NCI-H524 treated with DMSO at 0.1 percent for 48 hours (cell line): Measurements from ENCODE around the gene PARD3.
A peak's percentile ranks its signal among the peaks of the same experiment; 100 is the strongest.
"Not testable (repeated sequence)": the region's sequence is repeated elsewhere in the genome, so short reads cannot be mapped to it uniquely, and the experiment has no call there.

Experiments
- DNase-seq: peaks from one replicate; lab custom pipeline; 2025; lab: John Stamatoyannopoulos, UW

Gene PARD3

DNA sequence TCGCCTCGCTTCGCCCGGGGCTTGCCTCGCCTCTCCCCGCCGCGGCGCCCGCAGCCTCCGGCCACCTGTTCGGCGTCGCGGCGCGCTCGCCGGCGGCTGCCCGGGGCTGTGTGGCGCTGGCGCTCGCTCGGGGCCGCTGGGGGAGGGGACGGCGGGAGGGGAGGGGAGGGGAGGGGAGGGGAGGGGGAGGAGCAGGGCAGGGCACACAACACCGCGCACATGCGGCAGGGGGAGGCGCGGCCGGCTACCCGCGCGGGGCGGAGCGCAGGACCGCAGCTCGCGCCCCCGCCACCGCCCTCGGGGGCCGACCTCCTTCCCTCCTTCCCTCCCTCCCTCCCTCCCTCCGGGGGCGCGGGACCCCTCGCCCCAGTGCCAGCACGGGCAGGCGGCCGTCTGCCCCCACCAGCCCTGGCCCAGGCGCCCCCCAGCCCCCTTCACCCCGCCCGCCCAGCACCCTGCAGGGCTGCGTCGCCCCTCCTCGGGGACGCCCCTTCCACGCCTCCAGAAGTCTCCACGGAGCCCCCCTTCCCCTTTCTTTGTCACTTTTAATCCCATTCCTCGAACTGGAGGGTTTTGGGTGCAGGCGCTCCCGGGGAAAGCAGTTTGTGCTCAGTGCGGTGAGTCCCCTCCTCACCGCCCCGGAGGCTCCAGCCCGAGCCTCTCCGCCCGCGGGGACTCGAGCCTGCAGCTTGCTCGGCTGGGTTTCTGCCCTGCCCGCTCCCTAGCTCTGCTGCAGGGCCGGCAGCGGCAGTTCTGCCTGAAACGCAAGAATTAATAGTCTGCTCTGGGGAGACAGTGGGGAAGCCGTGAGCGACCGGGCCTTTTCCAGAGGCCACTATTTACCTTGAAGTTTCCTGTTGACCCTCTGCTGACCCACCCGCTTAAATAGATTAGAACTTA lies at the start of gene PARD3:
TSS of gene PARD3 (minus strand) at position 112 of the 900 bp plus-strand sequence. CDS start 301 bp downstream, outside the sequence.
- DNase-seq, result no peak

DNA sequence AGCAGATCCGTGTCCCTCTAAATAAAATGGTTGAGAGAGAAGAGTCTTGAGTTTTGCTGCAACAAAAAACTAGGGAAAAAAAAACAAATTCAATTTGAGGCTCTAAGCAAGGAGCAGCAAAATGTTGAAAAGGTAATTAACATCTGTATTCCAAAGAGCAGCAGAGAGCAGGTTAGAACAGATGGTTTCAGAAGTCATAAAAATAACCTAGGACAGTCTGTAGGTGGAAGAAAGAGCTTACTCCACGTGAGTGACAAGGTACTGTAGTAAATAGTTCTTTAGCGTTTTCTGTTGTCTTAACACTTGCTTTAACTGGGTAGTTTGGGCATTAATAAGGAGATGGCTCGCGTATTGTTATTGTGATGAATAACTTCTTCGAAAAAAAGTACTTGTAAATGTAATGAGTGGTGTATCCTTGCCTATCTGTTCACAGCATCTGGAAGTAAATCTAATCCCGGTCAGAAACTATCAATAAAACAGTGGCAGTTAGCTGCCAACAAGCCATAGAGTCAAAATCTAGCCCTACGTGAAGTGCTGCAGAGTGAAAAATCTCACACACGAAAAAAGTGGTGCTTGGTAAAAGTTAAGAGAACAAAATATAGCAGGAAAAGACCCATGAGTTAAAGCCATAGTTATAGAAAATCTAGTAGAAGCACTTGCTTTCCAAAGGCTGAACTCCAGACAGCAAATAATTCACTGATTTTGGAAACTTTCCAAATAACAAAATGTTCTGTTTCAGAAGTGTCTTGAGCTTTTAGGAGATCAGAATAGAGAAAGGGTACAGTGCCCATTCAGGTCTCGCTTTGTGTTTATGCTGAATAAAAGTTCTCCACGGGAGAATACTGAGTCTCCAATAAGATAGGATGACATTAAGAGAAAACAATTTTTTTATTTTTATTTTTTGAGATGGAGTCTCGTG lies 49.3 kb upstream of the PARD3 start:
- no peak for DNase-seq

DNA sequence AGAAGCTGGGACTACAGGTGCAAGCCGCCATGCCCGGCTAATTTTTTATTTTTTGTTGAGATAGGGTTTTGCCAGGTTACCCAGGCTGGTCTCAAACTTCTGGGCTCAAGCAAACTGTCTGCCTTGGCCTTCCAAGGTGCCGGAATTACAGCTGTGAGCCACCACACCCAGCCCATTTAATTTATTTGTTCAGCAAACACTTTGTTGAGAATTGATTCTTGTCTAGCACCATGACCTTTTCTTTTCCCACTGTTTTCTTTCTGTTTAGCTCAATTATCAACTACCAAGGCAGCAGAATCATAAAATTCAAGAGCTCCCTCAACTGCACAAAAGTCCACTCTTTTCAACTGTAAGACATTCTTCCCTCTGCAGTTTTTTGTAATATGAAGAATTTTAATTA lies 47.8 kb upstream of the PARD3 start:
- DNase-seq, result no peak

DNA sequence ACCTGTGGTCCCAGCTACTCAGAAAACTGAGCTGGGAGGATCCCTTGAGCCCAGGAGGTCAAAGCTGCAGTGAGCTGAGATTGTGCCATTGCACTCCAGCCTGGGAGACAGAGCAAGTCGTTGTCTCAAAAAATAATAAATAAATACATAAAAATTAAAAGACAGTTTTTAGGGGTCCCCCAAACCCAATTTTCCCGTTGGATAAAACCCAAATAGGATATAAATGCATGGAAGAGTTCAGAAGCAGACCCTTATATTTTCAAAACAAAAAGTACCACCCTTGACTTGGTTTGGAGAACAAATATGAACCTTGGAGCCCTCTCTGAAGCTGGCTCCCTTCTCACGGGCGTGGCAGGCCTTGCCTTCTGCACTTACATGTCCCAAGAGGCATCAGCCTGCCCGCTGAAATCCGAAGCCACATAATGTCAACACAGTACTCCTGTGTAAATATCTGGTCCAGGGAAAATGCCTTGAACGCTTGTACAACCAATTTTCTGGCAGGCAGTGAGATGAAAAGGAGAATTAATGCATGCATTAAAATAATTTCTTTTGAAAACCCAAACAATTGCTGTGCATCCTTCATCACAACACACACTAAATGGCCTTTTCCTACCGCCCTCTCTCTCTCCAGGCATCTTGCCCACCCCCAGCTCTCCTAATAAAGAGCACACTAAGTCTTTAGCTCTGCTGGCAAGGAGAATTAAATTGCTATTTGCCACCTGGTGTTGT lies 46.4 kb upstream of the PARD3 start:
- DNase-seq, result peak; percentile 8

DNA sequence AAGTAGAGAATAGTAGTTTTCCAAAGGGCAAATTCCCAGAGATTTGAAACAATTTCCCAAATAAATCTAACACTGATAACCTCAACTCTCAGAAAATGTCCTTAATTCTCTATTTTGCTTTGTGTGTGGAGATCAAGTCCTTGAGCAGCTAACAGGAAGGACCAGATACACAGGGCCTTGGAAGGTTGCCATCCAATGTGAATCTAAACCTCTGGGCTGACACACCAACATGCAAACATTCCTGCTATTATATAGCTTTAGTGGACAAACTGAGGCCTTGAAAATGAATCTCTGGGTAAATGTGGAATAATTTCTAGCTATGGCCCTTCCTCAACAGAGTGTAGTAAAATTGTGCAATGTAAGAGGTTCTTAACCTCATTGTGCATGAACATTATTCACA lies 44.1 kb upstream of the PARD3 start:
- no peak for DNase-seq

DNA sequence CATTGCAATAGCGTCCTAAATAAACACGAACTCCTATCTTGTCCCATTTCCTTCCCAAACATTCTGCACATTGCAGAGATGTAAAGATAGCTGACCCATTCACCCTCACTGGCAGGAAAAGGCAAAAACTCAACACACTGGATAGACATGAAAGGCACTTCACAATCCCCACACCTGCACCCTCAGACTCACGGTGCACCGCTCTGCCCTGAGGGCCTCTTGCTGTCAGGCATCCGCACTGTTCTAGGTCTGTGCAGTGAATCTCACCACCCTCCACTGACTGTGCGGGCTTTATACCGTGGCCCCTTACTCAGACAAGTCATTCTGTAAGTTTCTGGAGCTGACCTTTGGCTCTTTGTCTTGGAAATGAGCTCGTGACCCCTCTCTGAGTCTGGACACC lies 42.9 kb upstream of the PARD3 start:
- DNase-seq, result no peak

DNA sequence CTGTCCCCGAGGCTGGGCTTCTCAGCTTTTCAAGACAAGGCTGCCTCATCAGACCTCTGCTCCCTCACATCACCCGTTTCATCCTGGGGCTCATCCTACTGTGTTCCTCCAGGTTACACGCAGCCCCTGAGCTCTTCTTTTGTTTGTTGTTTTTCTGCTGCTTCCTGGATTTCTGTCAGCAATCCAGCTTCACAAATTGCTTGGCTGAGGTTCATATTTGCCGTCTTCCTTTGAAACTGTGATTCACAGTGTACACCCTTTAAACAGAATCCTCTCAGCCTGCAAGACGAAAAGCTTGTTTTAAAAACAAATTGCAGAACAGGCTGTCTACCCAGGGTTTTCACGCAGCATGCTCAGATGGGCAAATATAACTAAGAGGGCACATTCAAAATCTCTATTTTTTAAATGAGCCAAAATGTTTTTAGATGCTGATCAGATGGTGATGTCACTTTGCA lies 39.1 kb upstream of the PARD3 start:
- no peak for DNase-seq

DNA sequence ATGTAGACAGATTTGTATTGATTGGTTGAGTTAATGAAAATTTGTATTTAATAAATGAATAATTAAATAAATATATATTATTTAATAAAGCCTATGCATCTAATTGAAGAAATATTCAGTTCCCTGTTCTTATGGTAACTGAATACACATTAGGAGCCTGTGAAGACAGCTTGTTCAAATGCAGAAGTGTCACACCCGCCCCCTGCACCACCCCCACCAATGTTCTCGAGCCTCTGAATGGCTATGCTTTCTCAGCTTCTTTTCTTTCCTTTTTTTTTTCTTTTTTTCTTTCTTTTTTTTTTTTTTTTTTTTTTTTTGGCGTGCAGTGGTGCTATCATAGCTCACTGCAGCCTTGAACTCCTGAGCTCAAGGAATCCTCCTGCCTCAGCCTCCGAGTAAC lies 38.3 kb upstream of the PARD3 start:
- no peak for DNase-seq

DNA sequence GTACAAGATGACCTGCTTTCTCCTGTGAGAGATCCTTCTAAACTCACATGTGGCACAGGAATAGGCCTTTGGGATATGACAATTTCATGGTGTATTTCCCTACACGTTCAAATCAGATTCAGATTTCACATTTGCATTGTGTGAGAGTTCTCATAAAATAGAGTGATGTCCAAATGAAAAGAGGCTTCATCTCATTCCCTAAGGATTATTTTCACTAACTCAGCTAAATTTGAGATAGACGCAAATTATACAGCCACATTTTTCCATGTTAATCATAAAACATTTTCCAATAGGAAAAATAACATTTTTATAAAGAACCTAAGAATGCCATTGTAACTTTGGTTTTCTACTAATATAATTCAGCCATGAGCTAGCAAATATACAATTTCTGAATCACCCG lies 35.5 kb upstream of the PARD3 start:
- no peak for DNase-seq

DNA sequence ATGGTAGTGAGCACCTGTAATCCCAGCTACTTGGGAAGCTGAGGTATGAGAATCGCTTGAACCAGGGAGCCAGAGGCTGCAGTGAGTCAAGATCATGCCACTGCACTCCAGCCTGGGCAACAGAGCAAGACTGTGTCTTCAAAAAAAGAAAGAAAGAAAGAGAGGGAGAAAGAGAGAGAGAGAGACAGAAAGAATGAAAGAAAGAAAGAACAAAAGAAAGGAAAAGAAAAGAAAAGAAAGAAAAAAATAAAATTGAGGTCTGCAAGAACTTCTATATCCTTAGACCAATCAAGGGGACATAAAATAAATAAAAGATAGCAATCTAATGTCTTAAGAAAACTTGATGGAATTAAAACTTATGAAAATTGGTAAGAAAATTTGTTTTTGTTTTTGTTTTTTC lies 34.9 kb upstream of the PARD3 start:
- no peak for DNase-seq

DNA sequence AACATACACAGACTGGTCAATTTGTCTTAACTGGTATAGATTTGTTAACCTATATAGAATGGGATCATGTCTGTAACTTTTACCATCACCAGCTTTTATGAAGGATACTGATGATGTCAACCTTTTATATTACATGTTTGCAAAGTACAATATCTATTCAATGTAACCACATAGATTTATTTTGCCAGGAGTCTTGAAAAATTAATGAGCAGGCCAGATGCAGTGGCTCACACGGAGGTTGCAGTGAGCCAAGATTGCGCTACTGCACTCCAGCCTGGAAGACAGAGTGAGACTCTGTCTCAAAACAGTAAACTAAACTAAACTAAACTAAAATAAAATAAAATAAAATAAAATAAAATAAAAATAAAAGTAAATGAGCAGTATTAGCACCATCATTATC lies 30.0 kb upstream of the PARD3 start:
- DNase-seq, result no peak

DNA sequence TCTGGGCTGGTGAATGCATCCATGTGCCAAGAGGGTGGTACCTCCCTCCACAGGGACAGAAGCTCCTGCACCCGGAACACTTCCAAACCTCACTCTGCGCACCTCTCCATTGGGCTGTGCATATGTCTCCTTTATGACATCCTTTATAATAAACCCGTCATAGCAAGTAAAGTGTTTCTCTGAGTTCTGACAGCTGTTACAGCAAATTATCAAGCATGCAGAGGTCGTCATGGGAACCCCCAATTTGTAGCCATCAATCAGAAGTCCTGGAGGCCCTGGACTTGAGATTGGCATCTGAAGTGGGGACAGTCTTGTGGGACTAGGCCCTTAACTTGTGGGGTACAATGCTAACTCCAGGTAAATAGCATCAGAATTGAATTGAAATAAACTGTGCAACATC lies 29.4 kb upstream of the PARD3 start:
- DNase-seq, result no peak

DNA sequence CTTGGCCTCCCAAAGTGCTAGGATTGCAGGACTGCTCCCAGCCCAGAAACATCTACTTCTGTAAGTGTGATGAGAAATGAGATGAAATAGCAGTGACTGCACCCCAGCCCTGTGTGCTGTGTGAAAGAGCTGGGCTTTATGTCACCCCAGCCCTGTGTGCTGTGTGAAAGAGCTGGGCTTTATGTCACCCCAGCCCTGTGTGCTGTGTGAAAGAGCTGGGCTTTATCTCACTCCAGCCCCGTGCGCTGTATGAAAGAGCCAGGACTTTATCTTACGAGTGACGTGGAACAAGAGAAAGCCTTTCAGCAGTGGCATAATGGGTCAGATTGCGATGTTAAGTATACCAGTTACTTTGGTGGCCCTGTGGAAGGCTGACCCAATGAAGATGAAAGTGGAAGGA lies 28.4 kb upstream of the PARD3 start:
- not testable (repeated sequence) for DNase-seq

DNA sequence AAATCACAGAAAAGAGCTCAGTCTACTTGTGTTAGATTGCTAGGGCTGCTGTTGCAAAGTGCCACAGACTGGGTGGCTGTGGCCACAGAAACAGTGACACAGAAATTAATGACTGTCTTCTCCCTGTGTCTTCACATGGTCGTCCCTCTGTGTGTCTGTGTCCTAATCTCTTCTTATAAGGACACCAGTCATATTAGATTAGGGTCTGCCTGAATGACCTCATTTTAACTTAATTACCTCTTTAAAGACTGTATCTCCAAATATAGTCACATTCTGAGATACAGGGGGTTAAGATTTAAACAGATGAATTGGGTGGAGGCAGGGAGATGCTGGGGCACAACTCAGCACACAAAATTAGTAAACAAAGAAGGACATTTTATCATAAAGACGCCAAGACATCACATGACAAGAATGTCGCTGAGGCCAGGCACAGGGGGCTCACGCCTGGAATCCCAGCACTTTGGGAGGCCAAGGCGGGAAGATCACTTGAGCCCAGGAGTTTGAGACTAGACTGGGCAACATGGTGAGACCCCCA lies 23.3 kb upstream of the PARD3 start:
- no peak for DNase-seq

DNA sequence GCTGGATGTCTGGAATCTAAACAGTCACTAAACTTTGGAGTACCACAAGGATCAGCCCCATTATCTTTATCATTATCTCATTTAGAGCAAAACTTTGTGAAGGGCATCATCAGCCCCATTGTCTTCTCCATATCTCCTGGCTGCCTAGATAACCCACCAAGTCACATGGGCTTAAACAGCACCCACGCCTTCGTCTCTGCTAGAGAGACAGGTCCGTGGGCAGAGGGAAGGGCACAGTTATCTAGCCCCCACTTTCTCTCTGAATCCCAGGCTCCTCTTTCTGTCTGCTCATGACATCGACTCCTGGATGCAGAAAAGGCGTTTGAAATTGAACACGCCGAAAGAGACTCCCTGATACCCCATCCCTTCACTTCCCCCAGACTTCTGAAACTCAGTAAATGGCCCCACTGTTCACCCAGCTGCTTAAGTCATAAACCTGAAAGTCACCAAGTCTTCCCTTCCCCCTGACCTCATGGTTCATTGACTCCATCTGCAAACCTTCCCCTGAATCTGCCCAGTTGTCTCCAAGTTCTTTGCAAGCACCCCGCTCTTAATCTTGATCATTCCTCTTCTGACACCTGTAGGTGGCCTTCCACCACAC lies 20.9 kb upstream of the PARD3 start:
- no peak for DNase-seq

DNA sequence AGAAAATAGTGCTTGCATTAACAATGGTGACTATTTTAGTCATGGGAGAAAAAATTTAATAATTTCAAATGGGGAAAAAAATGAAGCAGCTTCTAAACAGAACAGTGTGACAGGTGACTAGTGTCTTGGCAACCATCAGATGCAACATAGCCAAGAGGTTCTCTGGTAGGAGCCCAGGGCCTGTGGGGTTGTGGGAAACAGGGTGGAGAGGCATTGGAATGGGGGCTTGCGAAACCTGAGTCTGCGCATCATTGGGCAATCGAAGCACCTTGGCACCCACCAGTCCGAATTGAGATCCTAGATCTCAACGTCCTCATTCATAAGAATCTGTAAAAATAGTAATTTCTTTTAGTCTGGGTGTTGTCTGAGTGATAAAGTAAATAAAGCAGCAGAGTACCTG lies 19.2 kb upstream of the PARD3 start:
- DNase-seq, result no peak

DNA sequence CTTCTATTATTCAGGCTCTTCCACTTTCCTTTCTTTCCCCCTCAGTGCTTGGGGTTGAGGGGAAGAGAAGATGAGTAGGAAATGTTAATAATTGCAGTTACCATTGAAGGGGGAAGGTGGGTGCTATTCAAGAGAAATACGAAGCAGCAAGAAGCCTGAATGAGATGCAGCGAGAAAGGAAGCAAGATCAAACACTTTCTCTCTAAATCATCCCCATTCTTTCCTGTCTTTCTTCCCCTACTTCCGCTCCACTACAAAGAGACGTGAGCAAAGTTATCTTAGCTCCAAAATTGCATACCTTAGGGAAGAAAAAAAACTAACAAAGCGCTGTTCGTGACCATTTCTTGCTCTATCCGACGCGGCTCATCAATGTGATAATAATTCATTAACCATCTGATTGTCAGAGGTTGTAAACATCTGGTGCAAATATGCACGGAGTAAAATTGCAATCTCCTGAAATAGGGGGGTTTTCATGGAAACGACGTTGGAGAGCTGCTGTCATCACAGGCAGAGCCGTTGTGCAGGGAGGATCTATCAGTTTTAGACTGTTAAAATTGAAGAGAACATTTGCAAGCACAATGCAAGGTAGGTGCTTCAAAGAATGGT lies 15.2 kb upstream of the PARD3 start:
- no peak for DNase-seq

DNA sequence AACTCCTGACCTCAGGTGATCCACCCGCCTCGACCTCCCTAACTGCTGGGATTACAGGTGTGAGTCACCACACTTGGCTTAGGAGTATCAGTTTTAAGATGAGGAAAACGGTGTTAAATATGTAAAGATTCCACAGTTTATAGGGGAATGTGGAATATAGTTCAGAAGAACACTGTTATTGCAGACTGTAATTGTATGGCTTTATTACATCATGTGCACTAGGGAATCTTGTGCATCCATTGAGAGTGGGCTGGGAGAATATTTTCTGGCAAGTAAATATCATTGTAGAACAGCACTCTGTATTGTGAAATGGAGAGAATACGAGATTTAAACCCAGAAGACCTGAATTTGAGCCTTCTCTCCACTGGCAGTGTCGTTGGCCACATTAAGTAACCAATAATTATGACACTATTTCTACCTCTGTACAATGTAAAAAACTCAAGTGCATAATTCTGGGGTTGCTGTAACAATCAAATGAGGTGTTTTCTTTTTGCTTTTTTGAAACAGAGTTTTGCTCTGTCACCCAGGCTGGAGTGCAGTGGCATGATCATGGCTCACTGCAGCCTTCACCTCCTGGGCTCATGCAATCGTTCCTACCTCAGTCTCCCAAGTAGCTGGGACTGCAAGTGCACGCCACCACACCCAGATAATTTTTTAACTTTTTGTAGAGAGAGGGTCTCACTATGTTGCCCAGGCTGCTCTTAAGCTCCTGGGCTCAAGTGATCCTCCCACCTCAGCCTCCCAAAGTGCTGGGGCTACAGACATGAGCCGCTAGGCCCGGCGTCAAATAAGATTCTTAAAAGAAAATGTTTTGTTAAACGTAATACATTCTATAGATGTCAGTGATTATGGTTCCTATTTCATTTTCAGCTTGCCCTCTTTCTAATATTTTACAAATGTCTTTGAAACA lies 12.0 kb upstream of the PARD3 start:
- no peak for DNase-seq

DNA sequence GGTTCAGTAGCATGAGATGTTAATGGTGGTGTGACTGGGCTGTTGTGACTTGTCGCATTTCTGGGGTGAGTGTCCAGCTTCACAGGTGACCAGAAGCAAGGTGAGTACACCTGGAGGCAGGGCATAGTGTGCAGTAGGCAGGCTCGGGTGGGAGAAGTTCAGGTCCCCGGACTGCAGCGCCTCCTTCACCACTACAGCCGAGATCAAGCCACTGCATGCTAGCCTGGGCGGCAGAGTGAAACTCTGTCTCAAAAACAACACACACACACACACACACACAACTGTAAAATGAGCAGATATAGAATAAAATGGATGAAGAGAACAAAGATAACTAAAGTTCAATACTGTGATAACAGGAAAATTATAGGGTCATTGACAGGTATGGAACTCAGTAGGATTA lies 11.1 kb upstream of the PARD3 start:
- no peak for DNase-seq

DNA sequence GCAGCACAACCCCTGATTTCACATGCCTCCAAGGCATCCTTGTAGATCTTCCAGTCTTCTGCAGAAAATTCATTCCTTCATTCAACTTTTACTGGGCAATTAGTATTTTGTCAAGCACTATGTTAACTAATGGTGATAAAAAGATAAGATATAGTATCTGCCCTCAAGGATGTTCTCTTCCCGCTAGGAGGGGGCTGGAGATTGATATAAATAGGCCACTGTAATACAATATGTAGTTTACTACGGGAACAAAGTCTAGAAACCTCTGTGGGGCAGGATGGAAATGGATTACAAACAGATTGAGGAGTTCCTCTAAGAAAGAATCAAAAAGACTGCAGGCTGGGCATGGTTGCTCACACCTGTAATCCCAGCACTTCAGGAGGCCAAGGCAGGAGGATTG lies 10.3 kb upstream of the PARD3 start:
- no peak for DNase-seq
